Measurements from ENCODE around the gene ASB9.

GRCh38 chrX:15242899-15243555 is 26.9 kb downstream of the ASB9 start:
- no peak for TF ChIP-seq POLR2AphosphoS5 (IDR thresholded peaks at IDR 0.05; ENCODE audit: low read depth, low read length)
- TF ChIP-seq, protein P1, sequence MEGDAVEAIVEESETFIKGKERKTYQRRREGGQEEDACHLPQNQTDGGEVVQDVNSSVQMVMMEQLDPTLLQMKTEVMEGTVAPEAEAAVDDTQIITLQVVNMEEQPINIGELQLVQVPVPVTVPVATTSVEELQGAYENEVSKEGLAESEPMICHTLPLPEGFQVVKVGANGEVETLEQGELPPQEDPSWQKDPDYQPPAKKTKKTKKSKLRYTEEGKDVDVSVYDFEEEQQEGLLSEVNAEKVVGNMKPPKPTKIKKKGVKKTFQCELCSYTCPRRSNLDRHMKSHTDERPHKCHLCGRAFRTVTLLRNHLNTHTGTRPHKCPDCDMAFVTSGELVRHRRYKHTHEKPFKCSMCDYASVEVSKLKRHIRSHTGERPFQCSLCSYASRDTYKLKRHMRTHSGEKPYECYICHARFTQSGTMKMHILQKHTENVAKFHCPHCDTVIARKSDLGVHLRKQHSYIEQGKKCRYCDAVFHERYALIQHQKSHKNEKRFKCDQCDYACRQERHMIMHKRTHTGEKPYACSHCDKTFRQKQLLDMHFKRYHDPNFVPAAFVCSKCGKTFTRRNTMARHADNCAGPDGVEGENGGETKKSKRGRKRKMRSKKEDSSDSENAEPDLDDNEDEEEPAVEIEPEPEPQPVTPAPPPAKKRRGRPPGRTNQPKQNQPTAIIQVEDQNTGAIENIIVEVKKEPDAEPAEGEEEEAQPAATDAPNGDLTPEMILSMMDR (IDR thresholded peaks at IDR 0.05), result peak; percentile 59; the same call in 1 of the 2 replicates
